WTC11 (cell line): Measurements from ENCODE around the gene FAM50B.
"Not testable (repeated sequence)": the region's sequence is repeated elsewhere in the genome, so short reads cannot be mapped to it uniquely, and the experiment has no call there.

Experiments
- CTCF ChIP-seq: fragments of 200-600 bp; IDR thresholded peaks from 2 replicates; pipeline ENCODE4 v1.8.0; 2022; ENCODE audit warnings: antibody characterized with exemption
- ELF4 ChIP-seq: sonication (generic); formaldehyde crosslinking; IDR thresholded peaks from 2 replicates; pipeline ENCODE4 v1.8.1; 2022; ENCODE audit warnings: low read depth, mild to moderate bottlenecking, moderate library complexity, missing genetic modification reagents
- TEAD1 ChIP-seq: sonication (generic); formaldehyde crosslinking; IDR thresholded peaks from 2 replicates; pipeline ENCODE4 v1.8.0; 2022; ENCODE audit warnings: mild to moderate bottlenecking, missing genetic modification reagents
- TF ChIP-seq, protein P1 (sequence below): sonication (generic); formaldehyde crosslinking; IDR thresholded peaks from 2 replicates; pipeline ENCODE4 v1.8.0; 2023; ENCODE audit warnings: mild to moderate bottlenecking, missing genetic modification reagents
- TF ChIP-seq, protein P2 (sequence below): sonication (generic); formaldehyde crosslinking; IDR thresholded peaks from 2 replicates; pipeline ENCODE4 v1.8.1; 2023; ENCODE audit warnings: mild to moderate bottlenecking, missing genetic modification reagents, moderate library complexity

- TF ChIP-seq ELF4; TEAD1 (CRISPR knock-in tag); CTCF: not testable (repeated sequence)
- TF ChIP-seq, protein P1, sequence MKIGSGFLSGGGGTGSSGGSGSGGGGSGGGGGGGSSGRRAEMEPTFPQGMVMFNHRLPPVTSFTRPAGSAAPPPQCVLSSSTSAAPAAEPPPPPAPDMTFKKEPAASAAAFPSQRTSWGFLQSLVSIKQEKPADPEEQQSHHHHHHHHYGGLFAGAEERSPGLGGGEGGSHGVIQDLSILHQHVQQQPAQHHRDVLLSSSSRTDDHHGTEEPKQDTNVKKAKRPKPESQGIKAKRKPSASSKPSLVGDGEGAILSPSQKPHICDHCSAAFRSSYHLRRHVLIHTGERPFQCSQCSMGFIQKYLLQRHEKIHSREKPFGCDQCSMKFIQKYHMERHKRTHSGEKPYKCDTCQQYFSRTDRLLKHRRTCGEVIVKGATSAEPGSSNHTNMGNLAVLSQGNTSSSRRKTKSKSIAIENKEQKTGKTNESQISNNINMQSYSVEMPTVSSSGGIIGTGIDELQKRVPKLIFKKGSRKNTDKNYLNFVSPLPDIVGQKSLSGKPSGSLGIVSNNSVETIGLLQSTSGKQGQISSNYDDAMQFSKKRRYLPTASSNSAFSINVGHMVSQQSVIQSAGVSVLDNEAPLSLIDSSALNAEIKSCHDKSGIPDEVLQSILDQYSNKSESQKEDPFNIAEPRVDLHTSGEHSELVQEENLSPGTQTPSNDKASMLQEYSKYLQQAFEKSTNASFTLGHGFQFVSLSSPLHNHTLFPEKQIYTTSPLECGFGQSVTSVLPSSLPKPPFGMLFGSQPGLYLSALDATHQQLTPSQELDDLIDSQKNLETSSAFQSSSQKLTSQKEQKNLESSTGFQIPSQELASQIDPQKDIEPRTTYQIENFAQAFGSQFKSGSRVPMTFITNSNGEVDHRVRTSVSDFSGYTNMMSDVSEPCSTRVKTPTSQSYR: not testable (repeated sequence)
- TF ChIP-seq, protein P2, sequence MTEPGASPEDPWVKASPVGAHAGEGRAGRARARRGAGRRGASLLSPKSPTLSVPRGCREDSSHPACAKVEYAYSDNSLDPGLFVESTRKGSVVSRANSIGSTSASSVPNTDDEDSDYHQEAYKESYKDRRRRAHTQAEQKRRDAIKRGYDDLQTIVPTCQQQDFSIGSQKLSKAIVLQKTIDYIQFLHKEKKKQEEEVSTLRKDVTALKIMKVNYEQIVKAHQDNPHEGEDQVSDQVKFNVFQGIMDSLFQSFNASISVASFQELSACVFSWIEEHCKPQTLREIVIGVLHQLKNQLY (CRISPR knock-in tag): not testable (repeated sequence)
Measured at GRCh38 chr6:3863322-3863721, 14.1 kb downstream of the FAM50B start.
